KMS-11 (cell line): ENCODE data around the gene PP2D1.
"Not testable (repeated sequence)": the region's sequence is repeated elsewhere in the genome, so short reads cannot be mapped to it uniquely, and the experiment has no call there.

Source experiments
- H2AFZ ChIP-seq: fragments of 200-600 bp; sonication (generic); 2 replicates; pipeline ENCODE4 v1.6.1; 2016; ENCODE audit warnings: antibody characterized with exemption, mixed run types, low read depth
- H3K27ac ChIP-seq: fragments of 200-600 bp; sonication (generic); 2 replicates; pipeline ENCODE4 v1.6.1; 2016; ENCODE audit warnings: mild to moderate bottlenecking, mixed run types
- H3K27me3 ChIP-seq: fragments of 200-600 bp; sonication (generic); 2 replicates; pipeline ENCODE4 v1.6.1; 2017; ENCODE audit warnings: mild to moderate bottlenecking, low read depth, mixed run types, moderate library complexity; ENCODE audit not compliant: insufficient read depth
- H3K36me3 ChIP-seq: fragments of 200-600 bp; sonication (generic); 2 replicates; pipeline ENCODE4 v1.6.1; 2017; ENCODE audit warnings: mild to moderate bottlenecking, mixed run types; ENCODE audit not compliant: insufficient read depth
- H3K4me1 ChIP-seq: fragments of 200-600 bp; sonication (generic); 2 replicates; pipeline ENCODE4 v1.6.1; 2016; ENCODE audit warnings: mild to moderate bottlenecking, low read depth, mixed run types; ENCODE audit not compliant: poor library complexity, severe bottlenecking
- H3K4me2 ChIP-seq: fragments of 200-600 bp; sonication (generic); 2 replicates; pipeline ENCODE4 v1.7.0; 2016; ENCODE audit warnings: mild to moderate bottlenecking, mixed run types
- H3K4me3 ChIP-seq: fragments of 200-600 bp; sonication (generic); IDR thresholded peaks from 2 replicates; pipeline ENCODE4 v1.6.1; 2017; ENCODE audit warnings: low read depth, low read length, mixed read lengths; ENCODE audit not compliant: insufficient read depth
- H3K79me2 ChIP-seq: fragments of 200-600 bp; sonication (generic); 2 replicates; pipeline ENCODE4 v1.6.1; 2016; ENCODE audit warnings: low read depth, mixed run types; ENCODE audit not compliant: insufficient read depth
- H3K9ac ChIP-seq: fragments of 200-600 bp; sonication (generic); 2 replicates; pipeline ENCODE4 v1.6.1; 2016; ENCODE audit warnings: mild to moderate bottlenecking, mixed run types
- H4K20me1 ChIP-seq: fragments of 200-600 bp; sonication (generic); 2 replicates; pipeline ENCODE4 v1.6.1; 2016; ENCODE audit warnings: mild to moderate bottlenecking, mixed run types; ENCODE audit not compliant: insufficient read depth
- CTCF ChIP-seq: fragments of 200-600 bp; sonication (generic); conservative IDR thresholded peaks from 2 replicates; pipeline ENCODE4 v1.6.1; 2017; ENCODE audit warnings: low read depth, mild to moderate bottlenecking, antibody characterized with exemption, low read length, moderate library complexity, mixed read lengths

PP2D1 gene

DNA sequence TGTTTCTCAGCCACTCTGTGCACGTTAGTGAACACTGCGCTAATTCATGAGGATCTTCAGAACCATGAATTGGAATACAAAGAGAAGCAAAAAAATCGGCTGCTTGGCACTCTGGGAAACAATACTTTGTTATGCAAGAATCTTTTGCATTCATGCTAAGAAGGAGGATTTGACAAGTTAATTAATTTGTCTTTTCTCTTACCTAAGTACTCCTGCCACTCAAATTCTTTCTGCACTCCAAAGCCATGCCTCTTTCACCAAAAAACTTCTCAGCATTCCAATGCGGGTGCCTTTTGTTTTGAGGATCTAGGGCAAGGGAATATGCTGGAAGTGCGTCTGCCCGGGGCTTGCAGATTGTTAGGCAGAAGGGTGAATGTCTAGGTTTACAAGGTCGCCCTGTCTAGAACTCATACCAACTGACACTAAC, 16.9 kb upstream of the PP2D1 start:
- TF ChIP-seq CTCF: no peak
- H3K4me2 ChIP-seq: no peak overlapping the region
- H2AFZ ChIP-seq: no peak overlapping the region
- no peak overlapping the region for H3K9ac ChIP-seq
- H3K4me1 ChIP-seq: no peaks in the 10 kb centered on the region
- no peaks in the 10 kb centered on the region for H3K79me2 ChIP-seq
- no peaks in the 10 kb centered on the region for H3K27me3 ChIP-seq
- no peaks in the 10 kb centered on the region for H4K20me1 ChIP-seq
- H3K36me3 ChIP-seq: no peaks in the 10 kb centered on the region
- H3K27ac ChIP-seq: no peak overlapping the region
- no peak overlapping the region for H3K4me3 ChIP-seq

DNA sequence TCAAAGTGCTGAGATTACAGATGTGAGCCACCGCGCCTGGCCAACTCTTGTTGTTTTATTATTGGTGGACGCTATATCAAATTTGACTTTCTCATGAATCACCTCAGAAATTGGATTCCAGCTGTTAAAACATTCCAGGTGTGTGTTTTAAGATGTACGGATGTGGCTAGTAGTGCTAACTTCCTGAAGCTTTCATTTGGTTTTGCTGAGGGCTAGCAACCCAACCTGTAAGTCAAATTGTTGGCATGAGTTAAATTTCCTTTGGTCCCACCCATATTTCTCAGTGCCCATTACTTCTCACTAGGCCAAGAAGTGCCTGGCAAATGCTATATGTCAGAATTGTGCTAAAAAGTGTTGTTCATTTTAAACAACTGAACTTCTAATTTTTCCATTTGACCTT, 15.1 kb upstream of the PP2D1 start:
- no peaks in the 10 kb centered on the region for H3K36me3 ChIP-seq
- H3K4me1 ChIP-seq: no peaks in the 10 kb centered on the region
- H3K9ac ChIP-seq: no peak overlapping the region
- H3K27me3 ChIP-seq: no peaks in the 10 kb centered on the region
- no peak for TF ChIP-seq CTCF
- no peak overlapping the region for H2AFZ ChIP-seq
- H3K4me2 ChIP-seq: no peak overlapping the region
- no peaks in the 10 kb centered on the region for H4K20me1 ChIP-seq
- H3K79me2 ChIP-seq: no peaks in the 10 kb centered on the region
- no peak overlapping the region for H3K27ac ChIP-seq
- H3K4me3 ChIP-seq: no peak overlapping the region

DNA sequence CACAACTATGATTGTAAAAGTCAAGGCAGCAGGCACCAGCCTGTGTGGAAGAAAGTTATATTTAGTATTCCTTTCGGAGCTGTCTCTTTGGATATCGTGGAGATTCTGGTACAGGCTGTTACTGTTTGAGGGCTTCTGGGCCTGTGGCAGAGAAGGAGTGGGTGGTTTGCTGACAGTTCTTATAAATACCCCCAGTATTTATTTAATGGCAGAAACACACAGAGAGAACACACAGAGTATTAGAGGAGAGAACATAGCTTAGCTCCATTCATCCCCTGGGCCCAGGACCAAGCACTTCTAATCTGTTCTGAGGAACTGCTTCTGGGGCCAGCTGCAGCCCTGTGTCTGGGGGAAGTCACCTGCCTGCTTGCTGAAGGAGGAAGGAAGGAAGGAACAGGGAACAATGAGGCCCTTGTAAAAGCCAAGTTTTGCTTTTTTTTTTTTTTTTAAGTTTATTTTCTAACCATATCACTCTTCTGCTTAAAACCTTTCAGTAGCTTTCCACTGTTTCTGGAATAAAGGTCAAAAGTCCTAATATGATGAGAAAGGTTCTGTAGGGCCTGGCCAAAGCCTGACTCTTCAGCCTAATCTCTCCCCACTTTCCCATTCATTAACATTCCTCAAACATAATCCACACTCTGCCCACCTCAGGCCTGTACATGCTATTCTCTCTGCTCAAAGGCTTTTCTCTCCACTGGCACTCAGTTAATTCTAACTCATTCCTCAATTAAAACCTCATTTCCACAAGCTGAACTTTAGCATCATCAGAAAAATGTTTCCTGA, 11.8 kb upstream of the PP2D1 start:
- no peak overlapping the region for H2AFZ ChIP-seq
- no peaks in the 10 kb centered on the region for H3K79me2 ChIP-seq
- no peaks in the 10 kb centered on the region for H3K4me1 ChIP-seq
- no peak overlapping the region for H3K27ac ChIP-seq
- no peak overlapping the region for H3K4me3 ChIP-seq
- no peaks in the 10 kb centered on the region for H3K36me3 ChIP-seq
- no peak for TF ChIP-seq CTCF
- no peaks in the 10 kb centered on the region for H4K20me1 ChIP-seq
- H3K9ac ChIP-seq: no peak overlapping the region
- no peaks in the 10 kb centered on the region for H3K27me3 ChIP-seq
- no peak overlapping the region for H3K4me2 ChIP-seq

GRCh38 chr3:20022954-20023622, 11.0 kb upstream of the PP2D1 start:
- no peak overlapping the region for H2AFZ ChIP-seq

GRCh38 chr3:20016076-20016475, 4.0 kb upstream of the PP2D1 start:
- H3K36me3 ChIP-seq, H2AFZ ChIP-seq, H3K4me1 ChIP-seq, H3K27me3 ChIP-seq, H3K4me3 ChIP-seq, H3K79me2 ChIP-seq, H3K9ac ChIP-seq, H4K20me1 ChIP-seq, H3K4me2 ChIP-seq, H3K27ac ChIP-seq: not testable (repeated sequence)

More at GRCh38 chr3:20022954-20023622, 11.0 kb upstream of the PP2D1 start:
- TF ChIP-seq CTCF: no peak
- Histone ChIP-seq H3K4me2 (no peak overlapping the region), H3K27me3 (no peaks in the 10 kb centered on the region), H3K9ac (no peak overlapping the region), H3K4me3 (no peak overlapping the region), H3K79me2 (no peaks in the 10 kb centered on the region), H3K36me3 (no peaks in the 10 kb centered on the region), H4K20me1 (no peaks in the 10 kb centered on the region), H3K4me1 (no peaks in the 10 kb centered on the region), H3K27ac (no peak overlapping the region)
